H1 (cell line): Measurements from ENCODE around the gene IRAK4. TPM values are rescaled to one million over a fixed set of nuclear protein-coding genes. Genes with fewer than 3 reads are reported as not detected.
A peak's percentile ranks its signal among the peaks of the same experiment; 100 is the strongest.

ENCODE experiments used
- CTCF ChIA-PET: fragments of 300-600 bp; sonication (Branson Sonifier 250); formaldehyde crosslinking; loops from one replicate; lab custom pipeline; 2021; ENCODE audit not compliant: partially characterized antibody; lab: Charles Lee
- POLR2A ChIA-PET: fragments of 300-600 bp; sonication (Branson Sonifier 250); formaldehyde crosslinking; loops from one replicate; lab custom pipeline; 2021; ENCODE audit warnings: inconsistent platforms; ENCODE audit not compliant: partially characterized antibody; lab: Charles Lee
- DNase-seq, 2 experiments: peaks; one replicate each; pipeline versions ENCODE4 v3.0.0 to v3.0.0-alpha.2; 2010 to 2022; ENCODE audit warnings: low spot score in 2 of 2, low read depth in 1 of 2, mixed read lengths in 1 of 2
- FAIRE-seq: peaks from 2 replicates; lab custom pipeline; 2011; peaks lifted over from hg19 to GRCh38; lab: Jason Lieb, UNC
- H2AFZ ChIP-seq: 2 replicates; pipeline ENCODE4 v1.8.1; 2012; ENCODE audit warnings: low read length, inconsistent platforms
- H2AK5ac ChIP-seq: 2 replicates; pipeline ENCODE4 v1.6.1; 2013; ENCODE audit warnings: low read depth, low read length
- H2BK120ac ChIP-seq: replicated peaks from 2 replicates; pipeline ENCODE3; 2013; ENCODE audit warnings: low read depth, low read length, inconsistent platforms
- H2BK12ac ChIP-seq: 2 replicates; pipeline ENCODE4 v1.6.1; 2013; ENCODE audit warnings: low read depth, low read length
- H2BK15ac ChIP-seq: 2 replicates; pipeline ENCODE4 v1.6.1; 2013; ENCODE audit warnings: low read length
- H2BK20ac ChIP-seq: 2 replicates; pipeline ENCODE4 v1.6.1; 2013; ENCODE audit warnings: low read length
- H2BK5ac ChIP-seq: 2 replicates; pipeline ENCODE4 v1.6.1; 2013; ENCODE audit warnings: low read depth, low read length
- H3K14ac ChIP-seq: 2 replicates; pipeline ENCODE4 v1.6.1; 2013; ENCODE audit warnings: inconsistent platforms; ENCODE audit not compliant: insufficient read length
- H3K18ac ChIP-seq: 2 replicates; pipeline ENCODE4 v1.6.1; 2013; ENCODE audit warnings: low read length; ENCODE audit errors: extremely low read depth
- H3K23ac ChIP-seq: 2 replicates; pipeline ENCODE4 v1.6.1; 2013; ENCODE audit warnings: inconsistent platforms; ENCODE audit not compliant: insufficient read length
- H3K23me2 ChIP-seq: 2 replicates; pipeline ENCODE4 v1.6.1; 2013; ENCODE audit warnings: low read depth, low read length
- H3K27ac ChIP-seq: 2 replicates; pipeline ENCODE4 v1.6.1; 2011; ENCODE audit warnings: low read depth, low read length, inconsistent platforms
- H3K27me3 ChIP-seq, 4 experiments: replicated peaks in 1 of 4; 1 replicate in 1 of 4; 2 replicates in 3 of 4; pipeline versions ENCODE4 v1.6.1 to v1.8.1; 2011 to 2013; ENCODE audit warnings: low read length in 3 of 4, mild to moderate bottlenecking in 3 of 4, inconsistent platforms in 2 of 4, mixed read lengths in 2 of 4, moderate library complexity in 1 of 4; ENCODE audit not compliant: control insufficient read depth in 3 of 4, insufficient read depth in 3 of 4; ENCODE audit errors: extremely low read depth in 1 of 4
- H3K36me3 ChIP-seq, 4 experiments: 2 replicates each; pipeline versions ENCODE4 v1.6.1 to v1.8.1; 2011 to 2013; ENCODE audit warnings: mild to moderate bottlenecking in 4 of 4, low read length in 3 of 4, moderate library complexity in 2 of 4, control low read depth in 1 of 4, inconsistent platforms in 1 of 4; ENCODE audit not compliant: insufficient read depth in 4 of 4, control insufficient read depth in 2 of 4
- H3K4ac ChIP-seq: replicated peaks from 2 replicates; pipeline ENCODE3; 2013; ENCODE audit warnings: low read length, low read depth, mixed read lengths, inconsistent platforms; ENCODE audit not compliant: insufficient read length
- H3K4me1 ChIP-seq, 4 experiments: replicated peaks in 1 of 4; 1 replicate in 1 of 4; 2 replicates in 3 of 4; pipeline versions ENCODE4 v1.6.1 to v1.8.1; 2011 to 2013; ENCODE audit warnings: low read length in 3 of 4, inconsistent platforms in 2 of 4, mixed read lengths in 1 of 4; ENCODE audit not compliant: insufficient read depth in 4 of 4, control insufficient read depth in 3 of 4
- H3K4me2 ChIP-seq, 2 experiments: 2 replicates each; pipeline versions ENCODE4 v1.6.1 to v1.8.1; 2011 to 2013; ENCODE audit warnings: low read depth in 2 of 2, low read length in 2 of 2, control low read depth in 1 of 2, inconsistent platforms in 1 of 2, mild to moderate bottlenecking in 1 of 2; ENCODE audit not compliant: insufficient read depth in 1 of 2
- H3K4me3 ChIP-seq, 4 experiments: fragments of 200-600, 300-600 bp in 1 of 4; sonication (generic), shearing (Covaris generic), sonication (Bioruptor Twin) in 1 of 4; 2 replicates each; pipeline versions ENCODE4 v1.5.1 to v1.8.1; 2011 to 2016; ENCODE audit warnings: low read length in 4 of 4, low read depth in 3 of 4, control low read depth in 2 of 4, inconsistent platforms in 2 of 4, mild to moderate bottlenecking in 2 of 4, mixed read lengths in 1 of 4, moderate library complexity in 1 of 4; ENCODE audit not compliant: insufficient read depth in 2 of 4; ENCODE audit errors: extremely low read depth in 1 of 4
- H3K56ac ChIP-seq: replicated peaks from 2 replicates; pipeline ENCODE3; 2013; ENCODE audit warnings: low read depth, mild to moderate bottlenecking, mixed read lengths, low read length, inconsistent platforms; ENCODE audit not compliant: insufficient read length
- H3K79me1 ChIP-seq: 2 replicates; pipeline ENCODE4 v1.6.1; 2013; ENCODE audit warnings: low read depth, low read length, control low read depth
- H3K79me2 ChIP-seq, 2 experiments: 2 replicates each; pipeline versions ENCODE4 v1.6.1 to v1.8.1; 2012 to 2013; ENCODE audit warnings: low read length in 2 of 2, mild to moderate bottlenecking in 2 of 2, inconsistent platforms in 1 of 2; ENCODE audit not compliant: insufficient read depth in 2 of 2, control insufficient read depth in 1 of 2
- H3K9ac ChIP-seq, 4 experiments: replicated peaks in 1 of 4; 1 replicate in 1 of 4; 2 replicates in 3 of 4; pipeline versions ENCODE4 v1.6.1 to v1.8.1; 2011 to 2013; ENCODE audit warnings: low read depth in 3 of 4, low read length in 3 of 4, control low read depth in 2 of 4, mild to moderate bottlenecking in 2 of 4, moderate library complexity in 2 of 4, inconsistent platforms in 1 of 4; ENCODE audit errors: extremely low read depth in 1 of 4
- H3K9me3 ChIP-seq, 2 experiments: 2 replicates each; pipeline versions ENCODE4 v1.6.1 to v1.8.1; 2012 to 2013; ENCODE audit warnings: mild to moderate bottlenecking in 2 of 2, moderate library complexity in 2 of 2, control low read depth in 1 of 2, inconsistent platforms in 1 of 2, low read depth in 1 of 2, low read length in 1 of 2, mixed read lengths in 1 of 2; ENCODE audit not compliant: insufficient read depth in 2 of 2
- H4K20me1 ChIP-seq, 2 experiments: replicated peaks in 1 of 2; 2 replicates each; pipeline versions ENCODE3 to v1.8.1; 2011 to 2013; ENCODE audit warnings: inconsistent platforms in 2 of 2, low read length in 2 of 2, mild to moderate bottlenecking in 1 of 2; ENCODE audit not compliant: insufficient read depth in 2 of 2, control insufficient read depth in 1 of 2
- H4K5ac ChIP-seq: 2 replicates; pipeline ENCODE4 v1.6.1; 2013; ENCODE audit warnings: low read length, low read depth, mixed read lengths, inconsistent platforms; ENCODE audit not compliant: insufficient read length
- H4K8ac ChIP-seq: 2 replicates; pipeline ENCODE4 v1.8.0; 2013; ENCODE audit warnings: mild to moderate bottlenecking, moderate library complexity, low read length, inconsistent platforms; ENCODE audit not compliant: insufficient read depth; ENCODE audit errors: extremely low read depth
- H4K91ac ChIP-seq: replicated peaks from 2 replicates; pipeline ENCODE3; 2013; ENCODE audit warnings: low read length, mixed read lengths, inconsistent platforms; ENCODE audit not compliant: insufficient read length
- ASH2L ChIP-seq: fragments of 200-600, 300-600 bp; sonication (generic); IDR thresholded peaks from one replicate; pipeline ENCODE4 v1.7.1; 2017; ENCODE audit warnings: low read length
- CEBPB ChIP-seq: IDR thresholded peaks from 2 replicates; pipeline ENCODE4 v1.6.1; 2012; ENCODE audit warnings: low read depth, low read length
- HDAC2 ChIP-seq, 2 experiments: fragments of 300-600 bp in 1 of 2; sonication (generic) in 1 of 2; IDR thresholded peaks; 2 replicates each; pipeline ENCODE4 v1.6.1; 2011 to 2012; ENCODE audit warnings: low read depth in 2 of 2, low read length in 2 of 2, mild to moderate bottlenecking in 2 of 2, moderate library complexity in 2 of 2, borderline replicate concordance in 1 of 2, inconsistent platforms in 1 of 2
- PHF8 ChIP-seq: fragments of 200-600 bp; sonication (generic); conservative IDR thresholded peaks from 2 replicates; pipeline ENCODE4 v1.7.1; 2012; ENCODE audit warnings: low read depth, mild to moderate bottlenecking, inconsistent platforms, low read length, moderate library complexity
- POLR2A ChIP-seq, 2 experiments: IDR thresholded peaks; 1 replicate in 1 of 2; 2 replicates in 1 of 2; pipeline ENCODE4 v1.6.1; 2011; ENCODE audit warnings: low read depth in 2 of 2, low read length in 2 of 2, mild to moderate bottlenecking in 2 of 2; ENCODE audit errors: control extremely low read depth in 1 of 2
- RAD21 ChIP-seq, 2 experiments: IDR thresholded peaks in 1 of 2; conservative IDR thresholded peaks in 1 of 2; 2 replicates each; pipeline ENCODE4 v1.6.1; 2011; ENCODE audit warnings: low read depth in 2 of 2, low read length in 2 of 2, improper control_type of control experiment in 1 of 2, inconsistent platforms in 1 of 2, mild to moderate bottlenecking in 1 of 2, moderate library complexity in 1 of 2
- SIN3A ChIP-seq, 2 experiments: IDR thresholded peaks in 1 of 2; conservative IDR thresholded peaks in 1 of 2; 2 replicates each; pipeline ENCODE4 v1.6.1; 2011 to 2012; ENCODE audit warnings: low read length in 2 of 2, improper control_type of control experiment in 1 of 2, low read depth in 1 of 2, mild to moderate bottlenecking in 1 of 2
- WGBS, 2 experiments: shearing (Covaris generic) in 1 of 2; methylation state at CpG; one replicate each; pipeline versions ENCODE4 v1.1.6 to v1.1.7; 2013 to 2015; ENCODE audit warnings: low lambda C conversion rate in 2 of 2, mixed read lengths in 2 of 2, inconsistent platforms in 1 of 2, low coverage in 1 of 2, missing lambda C conversion rate in 1 of 2; ENCODE audit not compliant: insufficient replicate concordance in 2 of 2, insufficient coverage in 1 of 2, insufficient read length in 1 of 2; ENCODE audit errors: extremely low coverage in 1 of 2, missing lambda C conversion rate in 1 of 2; 5-methylcytosine and 5-hydroxymethylcytosine counted together
- polyA plus RNA-seq, 7 experiments: library from polyadenylated mRNA; depleted of rRNA in 3 of 7; stranded (reverse) in 5 of 7; unstranded in 2 of 7; fragments of >200 nt in 5 of 7; fragments of 200-250 nt in 2 of 7; gene quantifications; 1 replicate in 5 of 7; 2 replicates in 1 of 7; 4 replicates in 1 of 7; pipeline versions ENCODE4 v1.2.1 to v1.2.3, GENCODE V29; 2011 to 2013; ENCODE audit warnings: missing spikeins in 2 of 7, mixed read lengths in 2 of 7
- total RNA-seq: library from RNA; stranded (reverse); fragmentation: NEBNext Ultra II Directional; extraction: Animal tissue kit (Norgen Biotek cat#: 25700); gene quantifications from 2 replicates; pipeline ENCODE4 v1.2.1, GENCODE V29; 2021
- TF ChIP-seq, protein P1 (sequence below): IDR thresholded peaks from 2 replicates; pipeline ENCODE4 v1.6.1; 2011; ENCODE audit warnings: low read length, improper control_type of control experiment

Gene IRAK4
- total and polyA plus RNA-seq, 2 of the 8 experiments (the other 6 are each of a cell fraction or from before 2014, with no cell fraction given) = 2.3 to 7.7 TPM

DNA sequence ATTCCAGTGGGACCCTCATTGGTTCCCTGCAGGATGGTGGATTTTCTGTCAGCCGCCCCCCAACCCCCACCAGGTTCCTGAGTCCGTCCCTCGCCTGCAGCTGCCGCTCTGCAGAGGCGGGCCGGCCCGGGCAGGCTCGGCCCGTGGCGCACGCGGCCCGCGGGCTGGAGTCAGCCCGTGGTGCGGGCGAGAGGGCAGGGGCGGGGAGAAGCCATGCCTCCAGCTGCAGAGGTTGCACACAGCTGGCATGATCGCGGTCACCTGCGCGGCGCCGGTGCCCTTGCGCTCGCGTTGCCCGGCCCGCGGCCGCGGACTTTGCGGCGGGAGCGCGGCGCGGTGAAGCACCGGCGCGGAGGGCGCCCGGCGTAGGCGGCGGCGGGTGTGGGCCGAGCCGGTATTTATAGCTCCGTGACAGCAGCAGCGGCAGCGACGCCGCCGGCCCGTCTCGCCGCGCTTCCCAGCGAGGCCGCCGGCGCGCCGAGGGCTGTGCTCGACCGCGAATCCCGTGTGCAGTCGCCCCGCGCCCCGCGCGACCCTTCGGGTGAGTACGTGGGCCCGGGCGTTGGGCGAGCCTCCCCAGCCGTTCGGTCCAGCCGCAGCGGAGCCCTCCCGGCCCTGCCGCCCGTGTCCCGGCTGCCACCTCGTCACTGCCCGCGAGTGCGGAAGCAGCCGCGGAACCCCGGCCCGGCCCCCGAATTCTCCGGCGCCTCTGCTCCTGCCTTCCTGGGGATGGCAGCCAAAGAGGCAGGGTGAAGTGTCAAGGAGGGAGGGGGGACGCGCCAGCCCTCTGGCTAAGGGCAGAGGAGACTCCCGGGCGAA lies 77.1 kb downstream of the IRAK4 start, which contains the start of gene TMEM117:
Gene TMEM117 (plus strand): TSS at position 426 of the 819 bp plus-strand sequence.
- Histone ChIP-seq H3K4me3 (peak within 1 kb of the TSS; percentile 61 to 76 (median 69)), H3K23ac (no peak within 1 kb of the TSS), H2AK5ac (no peak within 1 kb of the TSS), H4K8ac (no peak within 1 kb of the TSS), H2AFZ (peak within 1 kb of the TSS; percentile 72), H3K18ac (peak within 1 kb of the TSS; percentile 48; the same call in 1 of the 2 replicates), H3K9me3 (no peaks in the 10 kb centered on the region), H3K9ac (peak within 1 kb of the TSS; percentile 13 to 58 (median 36); a peak in 4 of 7 replicates), H3K4me2 (peak within 1 kb of the TSS; percentile 71 to 74), H3K56ac (no peak within 1 kb of the TSS), H3K14ac (no peak within 1 kb of the TSS), H2BK120ac (no peak within 1 kb of the TSS), H4K91ac (no peak within 1 kb of the TSS), H3K79me2 (no peaks in the 10 kb centered on the region), H3K4ac (no peak within 1 kb of the TSS), H2BK12ac (no peak within 1 kb of the TSS), H2BK20ac (no peak within 1 kb of the TSS), H2BK5ac (no peak within 1 kb of the TSS; the same call in 1 of the 2 replicates), H3K27me3 (peaks cover 0 to 25% (median 9%) of the 10 kb centered on the region in 4 experiments; a peak in 5 of 7 replicates), H3K23me2 (peaks cover 2% of the 10 kb centered on the region; the same call in 1 of the 2 replicates), H3K27ac (no peak within 1 kb of the TSS), H3K79me1 (no peaks in the 10 kb centered on the region), H4K5ac (no peak within 1 kb of the TSS), H3K36me3 (no peaks in the 10 kb centered on the region), H4K20me1 (no peaks in the 10 kb centered on the region), H2BK15ac (no peak within 1 kb of the TSS), H3K4me1 (peaks cover 0 to 5% (median 2%) of the 10 kb centered on the region in 4 experiments; a peak in 2 of 7 replicates)
- DNase-seq = peak in 1 of 2 experiments; percentile 80
- POLR2A ChIA-PET = interaction anchor here (0.7 to 2.4 kb wide), 2 partner anchors 30 to 214 kb away, joined by 3 to 15 read pairs; partner anchors contain the start of gene TWF1
- WGBS, 2 experiments = 2% methylated on average over 62 of the region's 103 CpGs; no CpG with 5 or more reads in 1 of the 2 experiments
- no peak for FAIRE-seq
- CTCF ChIA-PET = interaction anchor here (2.0 to 2.1 kb wide), 2 partner anchors 48 to 59 kb away, joined by 5 read pairs; no protein-coding TSS in a partner anchor
- TF ChIP-seq HDAC2 (IDR thresholded peaks at IDR 0.05; ENCODE audit: borderline replicate concordance in 1 of 2, low read depth in 2 of 2, low read length in 2 of 2) (peak; percentile 16 to 33; a peak in 1 of 4 replicates), PHF8 (peak; percentile 50; the same call in 1 of the 2 replicates), CEBPB (no peak), SIN3A (conservative IDR thresholded peaks at IDR 0.05 in 1 of 2, IDR thresholded peaks at IDR 0.05 in 1 of 2; ENCODE audit: low read depth in 1 of 2, low read length in 2 of 2) (peak in 1 of 2 experiments; percentile 10; a peak in 1 of 4 replicates), ASH2L (peak; percentile 86), POLR2A (IDR thresholded peaks at IDR 0.05; ENCODE audit: control extremely low read depth in 1 of 2, low read depth in 2 of 2, low read length in 2 of 2) (peak in 1 of 2 experiments; percentile 51; a peak in 1 of 3 replicates), RAD21 (IDR thresholded peaks at IDR 0.05 in 1 of 2, conservative IDR thresholded peaks at IDR 0.05 in 1 of 2; ENCODE audit: low read depth in 2 of 2, low read length in 2 of 2) (no peak)
- TF ChIP-seq, protein P1, sequence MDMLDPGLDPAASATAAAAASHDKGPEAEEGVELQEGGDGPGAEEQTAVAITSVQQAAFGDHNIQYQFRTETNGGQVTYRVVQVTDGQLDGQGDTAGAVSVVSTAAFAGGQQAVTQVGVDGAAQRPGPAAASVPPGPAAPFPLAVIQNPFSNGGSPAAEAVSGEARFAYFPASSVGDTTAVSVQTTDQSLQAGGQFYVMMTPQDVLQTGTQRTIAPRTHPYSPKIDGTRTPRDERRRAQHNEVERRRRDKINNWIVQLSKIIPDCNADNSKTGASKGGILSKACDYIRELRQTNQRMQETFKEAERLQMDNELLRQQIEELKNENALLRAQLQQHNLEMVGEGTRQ = no peak
